ENCODE measurements around the gene CARMIL3.
A peak's percentile ranks its signal among the peaks of the same experiment; 100 is the strongest.
"Not testable (repeated sequence)": the region's sequence is repeated elsewhere in the genome, so short reads cannot be mapped to it uniquely, and the experiment has no call there.

Gene CARMIL3

GRCh38 chr14:24051789-24052655, at the start of gene CARMIL3:
Gene CARMIL3 (plus strand): TSS chr14:24052009. CDS start chr14:24052154, 145 bp downstream.
- peak; percentile 33 for DNase-seq

- DNase-seq, result not testable (repeated sequence)
Measured at GRCh38 chr14:24006471-24006816, 45.4 kb upstream of the CARMIL3 start.

- DNase-seq, result peak; percentile 9
Measured at GRCh38 chr14:24006817-24007652, 44.8 kb upstream of the CARMIL3 start.

- DNase-seq, result no peak
Measured at GRCh38 chr14:24011051-24011450, 40.8 kb upstream of the CARMIL3 start.

GRCh38 chr14:24012726-24013273, 39.0 kb upstream of the CARMIL3 start:
- DNase-seq, result not testable (repeated sequence)

GRCh38 chr14:24013654-24014514, 37.9 kb upstream of the CARMIL3 start:
- peak; percentile 35 for DNase-seq

- not testable (repeated sequence) for DNase-seq
Measured at GRCh38 chr14:24015745-24016144, 36.1 kb upstream of the CARMIL3 start.

GRCh38 chr14:24018978-24019377, 32.8 kb upstream of the CARMIL3 start:
- not testable (repeated sequence) for DNase-seq

GRCh38 chr14:24019944-24020343, 31.9 kb upstream of the CARMIL3 start:
- not testable (repeated sequence) for DNase-seq

- DNase-seq, result not testable (repeated sequence)
Measured at GRCh38 chr14:24020520-24020919, 31.3 kb upstream of the CARMIL3 start.

- not testable (repeated sequence) for DNase-seq
Measured at GRCh38 chr14:24024939-24025418, 26.8 kb upstream of the CARMIL3 start.

- DNase-seq, result not testable (repeated sequence)
Measured at GRCh38 chr14:24029687-24030086, 22.1 kb upstream of the CARMIL3 start.

- DNase-seq, result not testable (repeated sequence)
Measured at GRCh38 chr14:24031331-24031730, 20.5 kb upstream of the CARMIL3 start.

- DNase-seq, result no peak
Measured at GRCh38 chr14:24032727-24033418, 18.9 kb upstream of the CARMIL3 start.

GRCh38 chr14:24035769-24036168, 16.0 kb upstream of the CARMIL3 start:
- not testable (repeated sequence) for DNase-seq

- no peak for DNase-seq
Measured at GRCh38 chr14:24036169-24036962, 15.4 kb upstream of the CARMIL3 start.

GRCh38 chr14:24036963-24037657, 14.7 kb upstream of the CARMIL3 start:
- DNase-seq, result not testable (repeated sequence)

GRCh38 chr14:24037658-24038037, 14.2 kb upstream of the CARMIL3 start:
- DNase-seq, result no peak

- no peak for DNase-seq
Measured at GRCh38 chr14:24038686-24039085, 13.1 kb upstream of the CARMIL3 start.

GRCh38 chr14:24040692-24041091, 11.1 kb upstream of the CARMIL3 start:
- DNase-seq, result no peak
